NB4 (cell line): ENCODE measurements around the gene FERD3L.

Experiments
- MYC ChIP-seq: IDR thresholded peaks from 2 replicates; pipeline ENCODE4 v1.6.1; 2011; ENCODE audit warnings: low read depth, low read length
- POLR2A ChIP-seq: IDR thresholded peaks from 2 replicates; pipeline ENCODE4 v1.6.1; 2011; ENCODE audit warnings: mild to moderate bottlenecking; ENCODE audit not compliant: insufficient read length; ENCODE audit errors: extremely low read depth
- TF ChIP-seq, protein P1 (sequence below): IDR thresholded peaks from one replicate; pipeline ENCODE4 v1.5.1; 2012; ENCODE audit warnings: low read depth, low read length
- TF ChIP-seq, protein P2 (sequence below): IDR thresholded peaks from 2 replicates; pipeline ENCODE4 v1.6.1; 2011; ENCODE audit warnings: low read depth, low read length

DNA sequence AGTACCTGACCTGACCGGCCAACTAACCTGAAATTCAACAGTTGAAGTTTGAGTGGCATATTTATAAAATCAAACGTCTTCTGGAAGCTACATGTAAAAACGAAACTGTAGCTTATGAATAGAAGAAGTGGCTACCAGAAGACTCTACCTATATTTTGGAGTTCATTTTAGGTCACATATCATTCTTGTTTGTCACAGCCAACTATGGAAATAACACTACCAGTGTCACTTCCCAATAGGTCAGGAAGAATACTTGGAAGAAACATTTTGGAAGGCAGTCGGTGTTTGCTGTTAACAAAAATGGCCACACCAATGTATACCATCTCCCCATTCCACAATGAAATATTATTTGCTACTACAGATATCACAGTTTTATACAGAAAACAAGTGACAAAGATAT lies 40.4 kb downstream of the FERD3L start:
- TF ChIP-seq, protein P1, sequence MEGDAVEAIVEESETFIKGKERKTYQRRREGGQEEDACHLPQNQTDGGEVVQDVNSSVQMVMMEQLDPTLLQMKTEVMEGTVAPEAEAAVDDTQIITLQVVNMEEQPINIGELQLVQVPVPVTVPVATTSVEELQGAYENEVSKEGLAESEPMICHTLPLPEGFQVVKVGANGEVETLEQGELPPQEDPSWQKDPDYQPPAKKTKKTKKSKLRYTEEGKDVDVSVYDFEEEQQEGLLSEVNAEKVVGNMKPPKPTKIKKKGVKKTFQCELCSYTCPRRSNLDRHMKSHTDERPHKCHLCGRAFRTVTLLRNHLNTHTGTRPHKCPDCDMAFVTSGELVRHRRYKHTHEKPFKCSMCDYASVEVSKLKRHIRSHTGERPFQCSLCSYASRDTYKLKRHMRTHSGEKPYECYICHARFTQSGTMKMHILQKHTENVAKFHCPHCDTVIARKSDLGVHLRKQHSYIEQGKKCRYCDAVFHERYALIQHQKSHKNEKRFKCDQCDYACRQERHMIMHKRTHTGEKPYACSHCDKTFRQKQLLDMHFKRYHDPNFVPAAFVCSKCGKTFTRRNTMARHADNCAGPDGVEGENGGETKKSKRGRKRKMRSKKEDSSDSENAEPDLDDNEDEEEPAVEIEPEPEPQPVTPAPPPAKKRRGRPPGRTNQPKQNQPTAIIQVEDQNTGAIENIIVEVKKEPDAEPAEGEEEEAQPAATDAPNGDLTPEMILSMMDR, result no peak
- no peak for TF ChIP-seq POLR2A
- TF ChIP-seq, protein P2, sequence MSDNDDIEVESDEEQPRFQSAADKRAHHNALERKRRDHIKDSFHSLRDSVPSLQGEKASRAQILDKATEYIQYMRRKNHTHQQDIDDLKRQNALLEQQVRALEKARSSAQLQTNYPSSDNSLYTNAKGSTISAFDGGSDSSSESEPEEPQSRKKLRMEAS, result no peak
- no peak for TF ChIP-seq MYC
